ENCODE measurements around the gene DEDD2. TPM values are rescaled to one million over a fixed set of nuclear protein-coding genes. Genes with fewer than 3 reads are reported as not detected.

The DEDD2 gene
- total RNA-seq, 2 donors from 2014 or later, result 28.5 to 33.2 TPM

- no peak for DNase-seq (ENCODE audit: low spot score)
- no peak overlapping the region for H3K4me3 Mint-ChIP-seq
- peaks cover 5 to 9% of the 10 kb centered on the region in 2 donors for H3K27me3 Mint-ChIP-seq
- no peak overlapping the region for H3K27ac Mint-ChIP-seq
- peaks cover 14 to 15% of the 10 kb centered on the region in 2 donors for H3K4me1 Mint-ChIP-seq (ENCODE audit: low read depth in 2 of 2)
- no peak for ATAC-seq
- H3K36me3 Mint-ChIP-seq, result no peaks in the 10 kb centered on the region
- no peaks in the 10 kb centered on the region for H3K9me3 Mint-ChIP-seq
These were observed 45.2 kb downstream of the DEDD2 start for GRCh38 chr19:42172261-42172660.

- Mint-ChIP-seq H3K4me3 (no peak overlapping the region), H3K4me1 (ENCODE audit: low read depth in 2 of 2) (peaks cover 6 to 10% of the 10 kb centered on the region in 2 donors), H3K9me3 (no peaks in the 10 kb centered on the region), H3K36me3 (no peaks in the 10 kb centered on the region), H3K27ac (no peak overlapping the region), H3K27me3 (peaks cover 0 to under 1% of the 10 kb centered on the region in 2 donors)
- no peak for ATAC-seq
- DNase-seq (ENCODE audit: low spot score), result no peak
These were observed 46.8 kb downstream of the DEDD2 start for GRCh38 chr19:42170715-42171114.

- Mint-ChIP-seq H3K27ac (no peak overlapping the region), H3K4me1 (ENCODE audit: low read depth in 2 of 2) (peaks cover 7 to 8% of the 10 kb centered on the region in 2 donors), H3K27me3 (no peaks in the 10 kb centered on the region), H3K36me3 (no peaks in the 10 kb centered on the region), H3K9me3 (no peaks in the 10 kb centered on the region), H3K4me3 (no peak overlapping the region)
- DNase-seq (ENCODE audit: low spot score) (no peak), ATAC-seq (no peak)
These were observed 47.7 kb downstream of the DEDD2 start for GRCh38 chr19:42169486-42170413.

- peaks cover 7 to 8% of the 10 kb centered on the region in 2 donors for H3K4me1 Mint-ChIP-seq (ENCODE audit: low read depth in 2 of 2)
- no peak overlapping the region for H3K4me3 Mint-ChIP-seq
- no peak overlapping the region for H3K27ac Mint-ChIP-seq
- no peaks in the 10 kb centered on the region for H3K36me3 Mint-ChIP-seq
- ATAC-seq (no peak), DNase-seq (ENCODE audit: low spot score) (no peak)
- no peaks in the 10 kb centered on the region for H3K9me3 Mint-ChIP-seq
- H3K27me3 Mint-ChIP-seq, result no peaks in the 10 kb centered on the region
These were observed 49.3 kb downstream of the DEDD2 start for GRCh38 chr19:42168206-42168605.

- no peak for DNase-seq (ENCODE audit: low spot score)
- Mint-ChIP-seq H3K27me3 (peaks cover under 1% of the 10 kb centered on the region in 2 donors), H3K9me3 (no peaks in the 10 kb centered on the region), H3K36me3 (no peaks in the 10 kb centered on the region), H3K4me3 (no peak overlapping the region), H3K4me1 (ENCODE audit: low read depth in 2 of 2) (peaks cover 15 to 17% of the 10 kb centered on the region in 2 donors), H3K27ac (no peak overlapping the region)
- ATAC-seq, result no peak
These were observed 51.2 kb downstream of the DEDD2 start for GRCh38 chr19:42166316-42166715.

- Mint-ChIP-seq H3K27ac (no peak overlapping the region), H3K4me3 (no peak overlapping the region)
These were observed 52.3 kb downstream of the DEDD2 start for GRCh38 chr19:42165146-42165545.

GRCh38 chr19:42161616-42162263, 55.7 kb downstream of the DEDD2 start:
- no peaks in the 10 kb centered on the region for H3K9me3 Mint-ChIP-seq
- ATAC-seq (no peak), DNase-seq (ENCODE audit: low spot score) (no peak)
- H3K4me1 Mint-ChIP-seq (ENCODE audit: low read depth in 2 of 2), result peaks cover 41 to 43% of the 10 kb centered on the region in 2 donors
- no peak overlapping the region for H3K27ac Mint-ChIP-seq
- peaks cover 9 to 12% of the 10 kb centered on the region in 2 donors for H3K27me3 Mint-ChIP-seq
- H3K36me3 Mint-ChIP-seq, result no peaks in the 10 kb centered on the region
- no peak overlapping the region for H3K4me3 Mint-ChIP-seq

More at GRCh38 chr19:42165146-42165545, 52.3 kb downstream of the DEDD2 start:
- DNase-seq (ENCODE audit: low spot score) (peak; percentile 29), ATAC-seq (no peak)
- Mint-ChIP-seq H3K4me1 (ENCODE audit: low read depth in 2 of 2) (peaks cover 26 to 27% of the 10 kb centered on the region in 2 donors), H3K27me3 (peaks cover 7 to 9% of the 10 kb centered on the region in 2 donors), H3K36me3 (no peaks in the 10 kb centered on the region), H3K9me3 (no peaks in the 10 kb centered on the region)

- Mint-ChIP-seq H3K27me3 (peaks cover 9 to 16% of the 10 kb centered on the region in 2 donors), H3K9me3 (no peaks in the 10 kb centered on the region), H3K36me3 (no peaks in the 10 kb centered on the region), H3K27ac (no peak overlapping the region), H3K4me3 (peak overlapping the region; percentile 68), H3K4me1 (ENCODE audit: low read depth in 2 of 2) (peaks cover 39 to 40% of the 10 kb centered on the region in 2 donors)
- ATAC-seq (peak; percentile 80 to 91), DNase-seq (ENCODE audit: low spot score) (no peak)
These were observed 57.5 kb downstream of the DEDD2 start for GRCh38 chr19:42159942-42160341.

- H3K4me3 Mint-ChIP-seq, result no peak overlapping the region
- H3K36me3 Mint-ChIP-seq, result no peaks in the 10 kb centered on the region
- H3K27me3 Mint-ChIP-seq, result peaks cover 9 to 21% of the 10 kb centered on the region in 2 donors
- H3K27ac Mint-ChIP-seq, result no peak overlapping the region
- no peaks in the 10 kb centered on the region for H3K9me3 Mint-ChIP-seq
- DNase-seq (ENCODE audit: low spot score), result no peak
- peaks cover 46 to 49% of the 10 kb centered on the region in 2 donors for H3K4me1 Mint-ChIP-seq (ENCODE audit: low read depth in 2 of 2)
- no peak for ATAC-seq
These were observed 58.6 kb downstream of the DEDD2 start for GRCh38 chr19:42158926-42159325.

GRCh38 chr19:42156571-42156970, 60.9 kb downstream of the DEDD2 start:
- Mint-ChIP-seq H3K27me3 (peaks cover 9 to 25% of the 10 kb centered on the region in 2 donors), H3K27ac (no peak overlapping the region)
- no peak for ATAC-seq

GRCh38 chr19:42155796-42156195, 61.7 kb downstream of the DEDD2 start:
- no peak overlapping the region for H3K4me3 Mint-ChIP-seq
- DNase-seq (ENCODE audit: low spot score) (no peak), ATAC-seq (no peak)
- H3K9me3 Mint-ChIP-seq, result no peaks in the 10 kb centered on the region
- no peak overlapping the region for H3K27ac Mint-ChIP-seq
- no peaks in the 10 kb centered on the region for H3K36me3 Mint-ChIP-seq
- H3K4me1 Mint-ChIP-seq (ENCODE audit: low read depth in 2 of 2), result peaks cover 36 to 37% of the 10 kb centered on the region in 2 donors
- peaks cover 3 to 20% of the 10 kb centered on the region in 2 donors for H3K27me3 Mint-ChIP-seq

More at GRCh38 chr19:42156571-42156970, 60.9 kb downstream of the DEDD2 start:
- H3K4me1 Mint-ChIP-seq (ENCODE audit: low read depth in 2 of 2), result peaks cover 43 to 44% of the 10 kb centered on the region in 2 donors
- H3K36me3 Mint-ChIP-seq, result no peaks in the 10 kb centered on the region
- H3K9me3 Mint-ChIP-seq, result no peaks in the 10 kb centered on the region
- DNase-seq (ENCODE audit: low spot score), result no peak
- no peak overlapping the region for H3K4me3 Mint-ChIP-seq

- H3K27ac Mint-ChIP-seq, result peak overlapping the region in 1 of 2 donors; percentile 19
- peak overlapping the region; percentile 30 for H3K4me3 Mint-ChIP-seq
- no peaks in the 10 kb centered on the region for H3K36me3 Mint-ChIP-seq
- peaks cover 1 to 19% of the 10 kb centered on the region in 2 donors for H3K27me3 Mint-ChIP-seq
- DNase-seq (ENCODE audit: low spot score) (no peak), ATAC-seq (peak; percentile 45 to 72)
- no peaks in the 10 kb centered on the region for H3K9me3 Mint-ChIP-seq
- H3K4me1 Mint-ChIP-seq (ENCODE audit: low read depth in 2 of 2), result peaks cover 25 to 27% of the 10 kb centered on the region in 2 donors
These were observed 62.8 kb downstream of the DEDD2 start for GRCh38 chr19:42154471-42155323.

Data from natural killer cell treated with Interleukin-12 subunit alpha and Interleukin-12 subunit beta and Interleukin-15 and Interleukin-18, amount 100 ng/mL, for 72 hours (primary cell).